ENCODE measurements around the gene KPNB1. TPM values are rescaled to one million over a fixed set of nuclear protein-coding genes. Genes with fewer than 3 reads are reported as not detected.

KPNB1 gene
- total RNA-seq, 1 experiment from 2014 or later = 437 TPM

GRCh38 chr17:47720196-47720595 is 70.5 kb downstream of the KPNB1 start:
- no TSS peak for BruUV-seq (replicated peaks)
- ATAC-seq (no peak), DNase-seq (no peak)
- H3K9ac ChIP-seq (ENCODE audit: low read length) = no peak overlapping the region
- H3K27me3 ChIP-seq (ENCODE audit: low read length) = no peaks in the 10 kb centered on the region
- H3K4me3 ChIP-seq (ENCODE audit: low read length) = no peak overlapping the region
- H3K4me1 ChIP-seq (ENCODE audit: insufficient read depth, low read length) = peaks cover 42% of the 10 kb centered on the region
- ChIA-PET CTCF (no interaction called here), POLR2A (ENCODE audit: unreplicated experiment) (no interaction called here)
- no peaks in the 10 kb centered on the region for H3K9me2 ChIP-seq (replicated peaks; ENCODE audit: low read length)
- no peak for TF ChIP-seq EZH2phosphoT487 (IDR thresholded peaks at IDR 0.05; ENCODE audit: borderline replicate concordance, low read length)
- no peak for TF ChIP-seq EZH2 (IDR thresholded peaks at IDR 0.05; ENCODE audit: low read length, unreplicated experiment)
- TF ChIP-seq CTCF (conservative IDR thresholded peaks at IDR 0.05; ENCODE audit: low read depth, low read length) = no peak
- peak overlapping the region; percentile 48 for H3K4me2 ChIP-seq (ENCODE audit: low read length)
- H3K79me2 ChIP-seq (ENCODE audit: low read length) = no peaks in the 10 kb centered on the region
- no peak overlapping the region for H2AFZ ChIP-seq (ENCODE audit: low read length)
- H3F3A ChIP-seq (ENCODE audit: low read length, unreplicated experiment) = no peaks in the 10 kb centered on the region
- H3K36me3 ChIP-seq (ENCODE audit: low read depth, low read length) = no peaks in the 10 kb centered on the region
- no peak overlapping the region for H3K27ac ChIP-seq (ENCODE audit: low read length)
- no peaks in the 10 kb centered on the region for H4K20me1 ChIP-seq (ENCODE audit: low read length)
- intact Hi-C loops (cut with micrococcal nuclease) = no loop called here
- no peaks in the 10 kb centered on the region for H3K9me3 ChIP-seq (ENCODE audit: low read length)

GRCh38 chr17:47720754-47721533 is 71.2 kb downstream of the KPNB1 start:
- no peaks in the 10 kb centered on the region for H4K20me1 ChIP-seq (ENCODE audit: low read length)
- intact Hi-C loops (cut with micrococcal nuclease) = no loop called here
- TF ChIP-seq EZH2 (IDR thresholded peaks at IDR 0.05; ENCODE audit: low read length, unreplicated experiment) (no peak), CTCF (conservative IDR thresholded peaks at IDR 0.05; ENCODE audit: low read depth, low read length) (peak; percentile 23; the same call in 1 of the 2 replicates)
- no peaks in the 10 kb centered on the region for H3K36me3 ChIP-seq (ENCODE audit: low read depth, low read length)
- peak overlapping the region; percentile 17 for H2AFZ ChIP-seq (ENCODE audit: low read length)
- ChIA-PET POLR2A (ENCODE audit: unreplicated experiment) (no interaction called here), CTCF (no interaction called here)
- DNase-seq (peak; percentile 88), ATAC-seq (peak; percentile 44)
- H3K27me3 ChIP-seq (ENCODE audit: low read length) = no peaks in the 10 kb centered on the region
- H3K79me2 ChIP-seq (ENCODE audit: low read length) = no peaks in the 10 kb centered on the region
- BruUV-seq (replicated peaks) = no TSS peak
- H3K4me1 ChIP-seq (ENCODE audit: insufficient read depth, low read length) = peaks cover 42% of the 10 kb centered on the region
- no peaks in the 10 kb centered on the region for H3K9me3 ChIP-seq (ENCODE audit: low read length)
- no peak overlapping the region for H3K9ac ChIP-seq (ENCODE audit: low read length)
- H3K4me3 ChIP-seq (ENCODE audit: low read length) = peak overlapping the region; percentile 4; the same call in 1 of the 2 replicates
- H3K4me2 ChIP-seq (ENCODE audit: low read length) = peak overlapping the region; percentile 64
- no peaks in the 10 kb centered on the region for H3F3A ChIP-seq (ENCODE audit: low read length, unreplicated experiment)
- H3K9me2 ChIP-seq (replicated peaks; ENCODE audit: low read length) = no peaks in the 10 kb centered on the region
- no peak overlapping the region for H3K27ac ChIP-seq (ENCODE audit: low read length)

GRCh38 chr17:47721725-47722124 is 72.0 kb downstream of the KPNB1 start:
- Histone ChIP-seq H3K9me2 (replicated peaks; ENCODE audit: low read length) (no peaks in the 10 kb centered on the region), H2AFZ (ENCODE audit: low read length) (no peak overlapping the region; the same call in 1 of the 2 replicates), H3K79me2 (ENCODE audit: low read length) (no peaks in the 10 kb centered on the region), H3K27me3 (ENCODE audit: low read length) (no peaks in the 10 kb centered on the region), H3K9ac (ENCODE audit: low read length) (no peak overlapping the region), H3K4me3 (ENCODE audit: low read length) (no peak overlapping the region), H3K9me3 (ENCODE audit: low read length) (no peaks in the 10 kb centered on the region), H3K4me1 (ENCODE audit: insufficient read depth, low read length) (peaks cover 42% of the 10 kb centered on the region), H4K20me1 (ENCODE audit: low read length) (no peaks in the 10 kb centered on the region), H3K27ac (ENCODE audit: low read length) (no peak overlapping the region), H3F3A (ENCODE audit: low read length, unreplicated experiment) (no peaks in the 10 kb centered on the region), H3K4me2 (ENCODE audit: low read length) (peak overlapping the region; percentile 64), H3K36me3 (ENCODE audit: low read depth, low read length) (no peaks in the 10 kb centered on the region)
- TF ChIP-seq EZH2 (IDR thresholded peaks at IDR 0.05; ENCODE audit: low read length, unreplicated experiment) (no peak), CTCF (conservative IDR thresholded peaks at IDR 0.05; ENCODE audit: low read depth, low read length) (no peak), EZH2phosphoT487 (IDR thresholded peaks at IDR 0.05; ENCODE audit: borderline replicate concordance, low read length) (no peak)
- DNase-seq = no peak
- intact Hi-C loops (cut with micrococcal nuclease) = no loop called here
- CTCF ChIA-PET = no interaction called here
- no peak for ATAC-seq
- no TSS peak for BruUV-seq (replicated peaks)
- POLR2A ChIA-PET (ENCODE audit: unreplicated experiment) = no interaction called here

Data from PC-3 (cell line).